Measurements from ENCODE around the gene GTPBP1. TPM values are rescaled to one million over a fixed set of nuclear protein-coding genes. Genes with fewer than 3 reads are reported as not detected.
A peak's percentile ranks its signal among the peaks of the same experiment; 100 is the strongest.

Gene GTPBP1
- total RNA-seq, 1 experiment from 2014 or later = 30.5 TPM

DNA sequence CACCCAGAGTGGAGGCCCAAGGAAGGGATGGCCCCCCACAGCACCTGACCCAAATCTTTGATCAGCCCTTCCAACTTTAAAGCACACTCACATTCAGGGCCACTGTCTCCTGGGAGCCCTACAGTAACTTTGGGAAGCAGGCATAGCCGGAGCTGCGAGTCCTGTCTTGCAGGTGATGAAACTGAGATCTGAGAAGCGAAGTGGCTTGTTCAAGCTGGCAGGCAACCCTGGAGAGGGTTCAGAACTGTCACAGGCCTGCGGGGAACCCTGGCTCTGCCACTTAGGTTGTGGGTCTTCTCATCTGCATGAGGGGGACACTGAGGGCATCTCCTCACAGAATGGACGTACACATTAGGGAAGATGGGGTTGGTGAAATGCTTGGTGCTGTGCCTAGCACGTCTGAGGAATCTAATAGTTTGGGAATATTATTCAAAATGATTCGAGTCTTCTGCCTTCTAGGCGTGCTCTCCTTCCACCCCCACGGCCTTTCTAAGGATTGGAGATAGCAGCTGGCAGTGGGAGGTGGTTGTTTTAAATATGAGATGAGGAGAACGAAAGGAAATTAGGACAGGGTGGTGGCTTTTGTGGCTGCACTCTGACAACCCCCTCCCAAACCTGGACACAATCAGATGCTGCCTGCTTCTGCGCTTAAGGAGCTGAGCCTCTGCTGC, 68.9 kb downstream of the GTPBP1 start:
- no peak for DNase-seq (ENCODE audit: low spot score)
- in situ Hi-C loops (cut with HindIII; ENCODE audit: low sequenced_read_pairs) = no loop called here

DNA sequence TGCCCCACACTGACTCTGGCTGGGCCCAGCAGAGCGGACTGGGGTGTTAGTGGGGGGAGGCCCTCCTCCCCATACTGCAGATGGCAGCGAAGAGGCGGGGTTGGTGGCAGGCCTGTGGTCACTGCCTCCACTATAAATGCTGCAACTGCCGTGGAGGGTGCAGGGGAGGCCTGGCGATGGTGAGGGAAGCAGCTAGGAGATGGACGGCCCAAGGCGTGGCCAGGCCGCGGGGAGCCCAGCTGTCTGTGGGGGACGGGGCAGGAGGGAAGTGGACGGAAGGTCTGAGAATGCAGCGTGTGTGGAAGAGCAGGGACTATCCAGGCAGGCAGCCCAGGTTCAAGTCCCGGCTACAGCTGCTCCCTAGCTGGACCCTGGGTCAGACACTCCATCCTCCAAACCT, 69.9 kb downstream of the GTPBP1 start:
- DNase-seq (ENCODE audit: low spot score) = no peak
- in situ Hi-C loops (cut with HindIII; ENCODE audit: low sequenced_read_pairs) = no loop called here

DNA sequence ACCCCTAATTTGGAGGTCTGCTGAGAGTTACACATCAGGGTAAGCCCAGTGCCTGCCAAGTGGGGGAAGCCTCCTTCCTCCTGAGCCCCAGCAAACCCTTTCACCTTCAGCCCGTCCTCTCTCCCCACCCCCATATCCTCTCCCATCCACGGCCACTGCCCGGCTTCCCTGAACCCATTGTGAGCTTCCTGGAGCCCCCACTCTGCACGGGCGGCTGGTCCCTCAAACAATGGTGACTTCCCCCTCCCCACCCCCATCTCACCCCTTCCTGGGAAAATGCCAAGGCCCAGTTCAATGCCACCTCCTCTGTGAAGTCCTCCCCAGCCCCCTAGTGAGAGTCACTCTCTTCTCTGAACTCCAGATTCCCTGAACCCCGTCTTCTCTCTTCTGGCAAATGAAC, 70.3 kb downstream of the GTPBP1 start:
- DNase-seq (ENCODE audit: low spot score) = no peak
- in situ Hi-C loops (cut with HindIII; ENCODE audit: low sequenced_read_pairs) = no loop called here

DNA sequence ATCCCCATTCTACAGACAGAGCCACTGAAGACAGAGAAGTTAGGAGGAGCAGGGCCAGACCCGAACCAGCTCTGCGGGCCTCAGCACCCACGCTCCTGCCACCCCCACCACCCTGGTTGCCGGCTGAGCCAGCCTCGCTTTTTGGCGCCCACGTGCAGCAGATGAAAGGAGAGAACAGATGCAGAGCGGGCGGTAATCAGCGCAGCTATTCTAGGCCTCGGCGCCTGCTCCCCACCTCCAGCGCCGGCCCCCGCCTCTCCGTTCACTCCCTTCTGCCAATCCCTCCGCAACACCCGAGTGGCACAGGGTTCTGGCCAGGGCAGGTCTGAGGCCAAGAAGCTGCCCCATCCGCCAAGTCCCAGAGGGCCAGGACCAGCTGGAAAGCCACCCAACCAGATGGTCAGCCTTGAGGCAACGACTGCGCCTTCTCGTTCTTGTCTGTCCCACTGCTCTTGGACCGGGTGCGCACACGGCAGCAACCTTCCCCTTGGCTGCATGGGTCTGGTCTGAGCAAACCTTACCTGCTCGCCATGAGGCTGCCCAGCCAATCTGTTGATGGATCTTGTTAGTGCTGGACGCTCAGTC, 71.4 kb downstream of the GTPBP1 start:
- peak; percentile 45 for DNase-seq (ENCODE audit: low spot score)
- in situ Hi-C loops (cut with HindIII; ENCODE audit: low sequenced_read_pairs) = no loop called here

DNA sequence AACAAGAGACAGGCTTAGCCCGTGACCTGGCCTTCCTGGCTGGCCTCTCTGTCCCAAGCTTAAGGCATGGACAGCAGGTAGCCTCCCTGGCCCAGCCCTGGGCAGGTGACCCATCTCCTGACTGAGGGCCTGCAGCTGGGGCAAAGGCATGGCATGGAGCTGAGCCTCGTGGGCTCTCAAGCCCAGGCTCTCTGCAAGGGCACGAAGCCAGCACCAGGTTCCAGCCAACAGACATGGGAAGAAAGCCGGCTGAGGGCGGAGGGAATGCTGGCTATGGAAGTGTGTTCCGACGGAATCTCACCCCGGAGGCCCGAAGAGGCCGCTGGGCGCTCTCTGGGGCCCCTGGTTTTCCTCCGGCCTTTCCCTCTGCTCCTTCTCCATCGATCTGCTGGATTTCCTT, 75.3 kb downstream of the GTPBP1 start:
- in situ Hi-C loops (cut with HindIII; ENCODE audit: low sequenced_read_pairs) = no loop called here
- DNase-seq (ENCODE audit: low spot score) = peak; percentile 67

DNA sequence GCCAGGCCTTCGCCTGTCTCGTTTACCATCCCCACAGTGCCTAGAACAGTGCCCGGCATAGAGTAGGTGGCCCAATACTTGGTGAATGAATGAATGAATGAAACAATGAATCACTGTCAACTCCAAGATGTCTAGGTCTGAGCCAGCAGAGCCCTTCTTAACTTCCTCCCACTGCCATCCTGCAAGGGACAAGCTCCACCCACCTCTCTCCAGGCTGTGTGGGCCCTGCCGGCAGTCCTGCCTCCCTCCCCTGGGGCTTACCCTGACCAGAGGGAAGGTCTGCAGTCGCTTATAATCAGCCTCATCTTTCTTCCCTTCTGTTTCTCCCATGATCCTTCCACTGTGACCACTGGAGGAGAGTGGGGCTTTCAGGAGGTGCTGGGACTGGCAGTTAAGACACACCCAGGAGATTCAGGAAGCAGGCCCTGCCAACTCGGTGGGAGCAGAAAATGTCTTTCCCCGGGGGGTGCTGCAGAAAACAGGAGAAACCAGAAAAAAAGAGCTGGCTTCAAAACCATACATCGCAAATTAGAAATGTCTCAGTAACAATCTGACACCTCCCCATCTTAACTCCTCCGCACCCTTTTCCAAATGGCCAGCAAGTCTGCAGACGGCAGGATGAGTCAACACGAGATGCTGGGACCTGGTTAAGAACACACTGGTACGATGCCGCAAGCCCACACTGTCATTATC, 76.8 kb downstream of the GTPBP1 start:
- in situ Hi-C loops (cut with HindIII; ENCODE audit: low sequenced_read_pairs) = no loop called here
- no peak for DNase-seq (ENCODE audit: low spot score)

Other genes starting within 250 kb of the GTPBP1 start
- 3.9 and 6.7 TPM in 2 replicates for gene KDELR3, start 237.8 kb upstream of the GTPBP1 start, total RNA-seq (2014; rRNA removed; shearing (Covaris generic))
- 531 and 580 TPM in 2 replicates for gene DDX17, start 199.6 kb upstream of the GTPBP1 start, total RNA-seq (2014; rRNA removed; shearing (Covaris generic))
- gene DMC1, start 135.8 kb upstream of the GTPBP1 start, total RNA-seq (2014; rRNA removed; shearing (Covaris generic)) = 4.0 and 107 TPM in 2 replicates
- gene FAM227A, start 49.6 kb upstream of the GTPBP1 start, total RNA-seq (2014; rRNA removed; shearing (Covaris generic)) = 0.37 and 0.41 TPM in 2 replicates
- 34.2 and 47.6 TPM in 2 replicates for gene CBY1, start 49.3 kb upstream of the GTPBP1 start, total RNA-seq (2014; rRNA removed; shearing (Covaris generic))
- 131 and 138 TPM in 2 replicates for gene TOMM22, start 24.0 kb upstream of the GTPBP1 start, total RNA-seq (2014; rRNA removed; shearing (Covaris generic))
- 33.3 and 41.4 TPM in 2 replicates for gene JOSD1, start 5.0 kb upstream of the GTPBP1 start, total RNA-seq (2014; rRNA removed; shearing (Covaris generic))
- gene SUN2, start 50.1 kb downstream of the GTPBP1 start, total RNA-seq (2014; rRNA removed; shearing (Covaris generic)) = 19.4 and 23.9 TPM in 2 replicates
- 17.9 and 30.9 TPM in 2 replicates for gene DNAL4, start 88.2 kb downstream of the GTPBP1 start, total RNA-seq (2014; rRNA removed; shearing (Covaris generic))
- gene NPTXR, start 138.1 kb downstream of the GTPBP1 start, total RNA-seq (2014; rRNA removed; shearing (Covaris generic)) = 5.6 and 8.8 TPM in 2 replicates
- gene CBX6, start 166.3 kb downstream of the GTPBP1 start, total RNA-seq (2014; rRNA removed; shearing (Covaris generic)) = 16.4 and 25.6 TPM in 2 replicates

Measured in G401 (cell line).